ENCODE measurements around the gene SLC10A3.
A peak's percentile ranks its signal among the peaks of the same experiment; 100 is the strongest.

SLC10A3 gene

DNA sequence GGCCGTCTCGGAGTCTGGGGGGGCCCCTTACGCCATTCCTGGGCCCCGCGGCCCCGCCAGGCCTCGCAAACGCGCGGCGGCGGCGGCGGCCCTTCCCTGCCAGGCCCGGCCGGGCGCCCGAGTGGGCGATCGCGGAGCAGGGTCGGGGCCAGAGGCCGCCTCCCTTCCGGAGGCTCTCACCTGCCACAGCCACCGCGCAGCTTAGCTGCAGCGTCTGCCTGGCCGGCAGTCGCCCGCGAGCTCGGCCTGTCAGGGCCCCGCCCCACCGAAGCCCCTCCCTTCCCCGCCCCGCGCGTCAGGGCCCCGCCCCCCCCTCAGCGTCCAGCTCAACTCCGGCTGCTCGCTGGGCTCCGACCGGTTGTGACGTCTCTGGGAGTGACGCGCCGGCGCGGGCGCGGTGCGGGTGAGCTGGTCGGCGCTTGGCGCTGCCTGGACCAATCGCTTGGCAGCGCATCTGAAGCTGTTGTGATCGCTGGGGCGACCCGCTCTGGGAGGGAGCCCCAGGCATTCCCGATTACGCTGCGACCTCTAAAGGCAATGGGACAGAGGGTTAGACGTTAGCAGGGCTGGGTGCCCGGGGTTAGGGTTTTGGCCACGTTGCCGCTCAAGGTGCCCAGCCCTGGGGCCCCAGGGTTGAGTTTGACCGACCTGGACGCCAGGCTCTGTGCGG, at the start of gene SLC10A3:
SLC10A3 (minus strand) TSS at position 216 of the 670 bp plus-strand sequence. CDS start 1,689 bp downstream, outside the sequence.
- DNase-seq (ENCODE audit: low read depth in 3 of 3, low spot score in 1 of 3): peak; percentile 65 to 71 (median 70)

DNA sequence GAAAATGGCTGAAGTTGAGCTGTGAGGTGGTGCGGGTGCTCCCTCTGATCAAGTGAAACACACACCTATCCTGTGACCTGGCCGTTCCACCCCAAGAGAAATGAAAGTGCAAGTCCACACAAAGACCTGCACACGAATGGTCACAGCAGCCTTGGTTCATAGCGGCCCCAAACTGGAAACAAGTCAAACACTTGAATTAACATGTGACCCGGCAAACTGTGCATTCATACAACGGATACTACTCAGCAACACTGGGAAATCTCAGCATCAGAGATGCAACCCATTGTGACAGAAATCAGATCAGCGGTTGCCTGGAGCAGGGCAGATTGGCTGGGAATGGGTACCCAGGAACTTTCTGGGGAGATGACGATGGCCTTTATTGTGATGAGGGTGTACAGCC, 48.6 kb upstream of the SLC10A3 start:
- no peak for DNase-seq (ENCODE audit: low read depth in 3 of 3, low spot score in 1 of 3)

DNA sequence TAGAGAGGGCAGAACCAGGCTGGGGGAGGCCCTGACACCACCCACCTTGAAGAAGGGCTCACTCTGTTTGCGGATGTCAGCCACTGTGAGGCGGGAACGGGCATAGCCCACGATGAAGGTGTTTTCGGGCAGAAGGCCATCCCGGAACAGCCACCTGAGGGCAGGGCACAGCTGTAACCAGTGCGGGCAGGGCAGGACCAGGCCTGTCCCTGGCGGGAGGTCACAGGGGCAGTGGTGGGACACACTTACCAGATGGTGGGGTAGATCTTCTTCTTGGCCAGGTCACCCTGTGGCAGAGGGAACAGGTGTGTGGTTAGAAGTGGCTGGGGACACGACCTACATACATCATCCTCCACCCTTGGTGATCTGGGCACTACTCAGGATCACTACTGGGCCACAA, 45.5 kb upstream of the SLC10A3 start:
- no peak for DNase-seq (ENCODE audit: low read depth in 3 of 3, low spot score in 1 of 3)

DNA sequence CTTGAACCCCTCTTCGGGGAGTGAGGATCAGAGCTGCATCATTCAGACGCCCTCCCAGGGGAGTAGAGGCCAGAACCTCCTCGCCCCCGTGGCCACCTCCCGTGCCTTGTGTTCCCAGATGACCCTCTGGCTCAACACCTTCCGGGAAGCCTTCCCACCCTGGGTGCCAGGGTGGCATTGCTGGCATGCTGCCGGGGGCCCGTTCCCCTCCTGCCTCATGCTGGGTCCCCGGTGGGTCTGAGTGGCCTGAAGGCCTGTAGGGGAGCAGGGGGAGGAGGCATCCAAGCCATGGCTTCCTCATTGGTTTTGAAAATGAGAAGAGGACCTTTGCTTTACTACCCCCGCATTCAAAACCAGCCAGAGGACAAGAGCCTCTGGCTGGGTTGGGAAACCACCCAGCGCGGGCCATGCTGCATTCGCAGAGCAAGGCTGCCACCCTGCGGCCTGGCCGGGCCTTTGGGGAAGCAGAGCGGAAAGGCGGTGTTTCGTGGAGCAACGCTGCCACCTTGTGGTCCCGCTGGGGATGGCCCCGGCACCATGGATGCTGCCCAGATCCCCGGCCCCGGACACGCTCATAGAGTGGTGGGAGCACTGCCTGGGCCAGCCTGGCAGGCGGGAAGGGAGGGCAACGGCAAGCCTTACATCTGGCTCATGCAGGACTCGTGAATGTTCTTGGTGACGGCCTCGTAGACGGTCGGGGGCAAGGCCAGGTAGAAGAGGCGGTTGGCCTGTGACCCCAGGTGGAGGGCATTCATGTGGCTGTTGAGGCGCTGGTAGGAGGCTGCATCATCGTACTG, 44.3 kb upstream of the SLC10A3 start:
- DNase-seq (ENCODE audit: low read depth in 3 of 3, low spot score in 1 of 3): peak; percentile 74 to 87 (median 80)

- DNase-seq (ENCODE audit: low read depth in 3 of 3, low spot score in 1 of 3): no peak
Observed at GRCh38 chrX:154532690-154533089, 42.3 kb upstream of the SLC10A3 start.

DNA sequence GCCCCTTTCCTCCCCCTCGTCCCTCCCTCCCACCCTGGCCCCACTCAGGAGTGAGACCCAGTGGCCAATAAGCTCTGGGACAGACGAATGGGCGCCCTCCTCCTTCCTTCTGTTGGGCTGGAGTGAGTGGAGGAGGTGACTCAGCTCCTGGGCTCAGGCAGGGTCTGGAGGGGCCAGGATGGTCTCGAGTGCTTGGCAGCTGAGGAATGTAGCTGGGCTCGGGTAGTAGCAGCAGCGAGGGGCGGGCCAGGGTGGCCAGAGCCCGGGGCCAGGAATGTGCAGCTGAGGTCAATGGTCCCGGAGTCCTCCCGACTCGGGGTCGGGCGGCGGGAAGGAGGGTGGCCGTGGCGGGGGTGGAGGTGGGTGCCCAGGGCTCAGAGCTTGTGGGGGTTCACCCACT, 41.2 kb upstream of the SLC10A3 start:
- DNase-seq (ENCODE audit: low read depth in 3 of 3, low spot score in 1 of 3): no peak

DNA sequence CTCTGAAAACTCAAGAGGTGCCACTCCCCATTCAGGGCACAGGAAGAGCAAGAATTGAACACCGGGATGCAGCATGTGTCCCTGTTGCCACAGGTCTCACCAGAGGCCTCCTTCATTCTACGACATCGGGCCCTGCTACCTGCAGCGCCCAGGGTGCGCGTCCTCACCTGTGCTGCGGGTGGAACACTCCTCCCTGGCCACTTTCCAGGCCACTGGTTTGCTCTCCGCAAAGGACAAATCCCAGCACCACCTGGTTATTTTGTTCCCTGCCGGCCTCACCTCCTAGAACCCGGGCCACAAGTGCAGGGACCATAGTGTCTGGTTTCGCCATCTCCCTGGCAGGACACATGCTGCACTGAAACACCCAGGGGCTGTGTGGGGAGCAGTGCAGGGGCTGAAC, 39.9 kb upstream of the SLC10A3 start:
- no peak for DNase-seq (ENCODE audit: low read depth in 3 of 3, low spot score in 1 of 3)

GRCh38 chrX:154529206-154529612, 38.8 kb upstream of the SLC10A3 start:
- DNase-seq (ENCODE audit: low read depth in 3 of 3, low spot score in 1 of 3): no peak

DNA sequence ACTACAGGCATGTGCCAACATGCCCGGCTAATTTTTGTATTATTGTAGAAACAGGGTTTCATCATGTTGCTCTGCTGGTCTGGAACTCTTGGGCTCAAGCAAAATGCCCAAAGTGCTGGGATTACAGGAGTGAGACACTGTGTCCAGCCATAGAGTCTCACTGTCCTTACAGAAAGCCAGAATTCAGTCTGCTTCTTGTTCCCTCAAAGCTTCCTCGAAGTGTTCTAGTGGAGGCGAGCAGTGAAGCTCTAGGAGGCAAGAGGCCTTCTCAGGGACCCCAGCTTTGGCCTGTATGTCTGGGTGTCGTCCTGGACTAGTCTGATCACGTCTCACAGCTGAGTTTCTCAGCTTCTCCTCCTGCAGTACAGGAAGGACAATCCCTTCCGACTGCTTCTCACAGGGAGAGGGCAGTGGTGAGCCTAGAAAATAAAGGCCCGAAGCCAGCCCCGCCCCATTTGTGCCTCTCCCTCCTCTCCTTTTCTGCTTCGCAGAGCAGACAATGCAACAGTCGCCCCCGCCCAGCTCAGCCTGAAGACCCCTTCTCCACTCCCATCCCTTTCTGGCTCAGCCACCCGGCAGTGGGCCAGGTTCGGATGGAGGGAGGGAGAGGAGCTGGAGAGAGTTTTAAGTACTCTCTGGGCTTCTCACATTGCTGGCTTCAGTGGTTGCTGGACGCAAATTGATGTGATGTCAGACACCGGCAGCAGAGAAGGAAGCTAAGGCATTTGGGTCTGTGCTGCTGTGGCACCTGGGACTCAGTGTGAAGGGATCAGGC, 36.7 kb upstream of the SLC10A3 start:
- DNase-seq (ENCODE audit: low read depth in 3 of 3, low spot score in 1 of 3): peak in 1 of 3 donors; percentile 37

DNA sequence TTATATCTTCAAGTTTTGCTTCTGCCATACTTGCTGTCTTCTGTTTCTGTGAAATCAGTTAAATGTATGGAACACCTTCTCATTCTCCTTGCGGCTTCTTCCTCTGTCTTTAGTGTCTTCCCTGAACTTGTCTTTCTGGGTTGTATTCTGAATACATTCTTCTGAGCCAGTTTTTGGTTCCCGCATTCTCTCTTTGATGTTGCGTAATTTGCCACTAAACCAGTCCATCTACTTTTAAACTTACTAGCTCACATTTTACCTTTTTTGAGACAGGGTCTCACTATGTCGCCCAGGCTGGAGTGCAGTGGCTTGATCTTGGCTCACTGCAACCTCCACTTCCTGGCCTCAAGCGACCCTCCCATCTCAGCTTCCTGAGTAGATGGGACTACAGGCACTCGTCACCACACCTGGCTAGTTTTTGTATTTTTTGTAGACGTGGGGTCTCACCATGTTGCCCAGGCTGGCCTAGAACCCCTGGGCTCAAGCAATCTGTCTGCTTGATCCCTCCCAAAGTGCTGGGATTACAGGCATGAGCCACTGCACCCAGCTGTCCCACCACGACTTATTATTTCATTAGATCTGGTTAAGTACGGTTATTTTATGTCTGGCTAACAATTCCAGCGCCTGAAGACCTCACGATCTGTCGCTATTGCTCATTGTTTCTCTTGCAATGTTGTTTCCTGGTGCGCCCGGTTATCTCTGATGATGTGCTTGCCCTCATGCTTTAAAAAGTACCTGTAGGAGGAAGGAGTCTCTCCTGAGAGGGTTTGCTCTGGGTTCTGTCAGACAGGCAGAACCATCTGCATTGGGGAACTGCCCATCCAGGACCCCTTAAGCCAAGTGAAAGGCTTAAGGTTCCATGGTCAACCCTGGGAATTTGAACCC, 35.4 kb upstream of the SLC10A3 start:
- no peak for DNase-seq (ENCODE audit: low read depth in 3 of 3, low spot score in 1 of 3)

GRCh38 chrX:154519389-154519788, 29.0 kb upstream of the SLC10A3 start:
- no peak for DNase-seq (ENCODE audit: low read depth in 3 of 3, low spot score in 1 of 3)

GRCh38 chrX:154517101-154517781, 26.8 kb upstream of the SLC10A3 start:
- no peak for DNase-seq (ENCODE audit: low read depth in 3 of 3, low spot score in 1 of 3)

DNA sequence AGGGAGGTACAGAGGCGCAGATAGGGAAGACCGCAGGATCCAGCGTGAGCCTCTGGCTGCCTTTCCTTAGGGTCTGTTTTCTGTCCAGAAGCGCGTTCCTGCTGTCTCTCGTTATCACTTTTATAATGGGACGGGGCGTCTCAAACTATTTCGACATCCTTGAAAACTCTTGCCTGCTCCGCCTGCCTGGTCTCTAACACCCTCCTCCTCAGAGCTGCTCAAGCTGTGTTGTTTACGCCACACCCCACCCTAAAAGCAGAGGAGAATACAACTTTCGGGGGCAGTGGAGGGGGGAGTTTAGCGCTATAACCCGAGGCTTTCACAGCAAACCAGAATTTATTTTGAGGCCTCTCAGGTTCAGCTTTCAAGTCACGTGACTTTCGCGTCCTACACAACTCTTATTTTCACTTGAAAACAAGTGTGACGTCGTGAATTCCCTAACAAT, 26.2 kb upstream of the SLC10A3 start:
- no peak for DNase-seq (ENCODE audit: low read depth in 3 of 3, low spot score in 1 of 3)

DNA sequence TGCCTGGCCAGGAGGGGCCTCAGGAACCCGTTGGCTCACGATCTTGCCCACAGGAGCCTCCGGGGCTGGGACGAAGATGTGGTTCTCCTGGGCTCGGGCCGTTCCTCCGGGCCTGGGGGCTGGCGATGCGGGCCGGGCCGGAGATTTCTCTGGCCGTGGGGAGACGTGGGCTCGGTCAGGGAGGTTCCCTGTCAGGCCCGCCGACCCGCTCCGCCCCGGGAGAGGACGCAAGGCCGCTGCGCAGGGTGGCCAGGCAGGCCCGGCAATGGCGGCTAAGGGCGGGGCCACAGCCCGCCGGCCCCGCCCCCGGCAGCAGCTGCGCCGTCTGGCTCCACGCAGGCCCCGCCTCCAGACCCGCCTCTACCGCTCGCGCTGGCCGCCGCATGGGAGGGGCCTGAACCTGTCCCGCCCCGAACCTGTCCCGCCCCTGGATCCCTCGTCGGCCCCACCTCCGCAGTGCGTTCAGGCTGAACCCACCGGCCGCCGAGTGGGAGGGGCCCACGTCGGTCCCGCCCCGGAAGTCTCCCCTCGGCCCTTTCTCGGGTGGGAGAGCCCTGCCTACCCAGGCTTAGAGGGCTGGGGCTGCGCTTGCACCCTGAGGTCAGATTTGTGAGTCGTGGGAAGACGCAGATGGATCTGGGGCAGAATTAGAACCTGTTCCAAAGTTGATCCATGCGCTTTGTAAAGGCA, 25.7 kb upstream of the SLC10A3 start, which contains the start of gene FAM3A:
FAM3A (minus strand) TSS at position 267 of the 690 bp plus-strand sequence. CDS start 460 bp downstream, outside the sequence.
- peak; percentile 80 to 87 (median 84) for DNase-seq (ENCODE audit: low read depth in 3 of 3, low spot score in 1 of 3)

DNA sequence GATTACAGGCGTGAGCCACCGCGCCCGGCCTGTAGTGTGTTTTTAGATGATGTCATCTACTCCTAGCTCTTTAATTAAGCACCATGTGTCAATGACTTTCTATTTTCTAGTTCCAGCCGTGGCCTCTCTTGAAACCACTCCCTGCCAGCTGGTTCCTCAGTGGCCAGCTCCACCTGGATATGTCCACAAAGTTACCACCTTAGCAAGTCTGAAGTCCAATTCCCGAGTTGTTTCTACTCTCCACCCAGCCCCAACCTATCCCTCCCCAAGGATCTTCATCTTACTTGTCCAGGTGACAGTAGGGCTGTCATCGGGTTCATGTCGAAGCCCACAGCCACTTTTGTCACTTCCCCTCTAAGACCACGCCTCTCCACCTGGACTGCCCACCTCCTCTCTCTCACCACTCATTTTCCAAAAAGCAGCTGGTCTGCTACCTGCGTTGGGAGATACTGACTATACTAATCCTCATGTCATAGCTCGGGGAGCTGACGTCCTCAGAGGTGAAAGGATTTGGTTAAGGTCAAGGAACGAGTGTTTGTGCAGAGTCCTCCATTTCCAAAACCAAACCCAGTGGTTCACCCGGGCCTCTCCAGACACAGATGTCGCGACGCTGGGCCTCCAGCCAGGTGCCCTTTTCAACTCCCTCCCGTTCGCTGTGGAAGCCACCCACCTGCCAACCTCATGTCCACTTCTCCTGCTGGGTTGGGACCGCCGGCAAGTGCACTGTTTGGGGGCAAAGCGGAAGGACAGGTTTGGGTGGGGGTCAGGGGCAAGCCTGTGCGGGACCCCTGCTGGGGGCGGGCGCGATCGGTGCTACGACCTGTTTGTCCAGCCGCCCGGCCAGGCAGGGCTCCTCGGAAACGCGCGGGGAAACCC, 24.9 kb upstream of the SLC10A3 start:
- DNase-seq (ENCODE audit: low read depth in 3 of 3, low spot score in 1 of 3): no peak

GRCh38 chrX:154513716-154514115, 23.3 kb upstream of the SLC10A3 start:
- no peak for DNase-seq (ENCODE audit: low read depth in 3 of 3, low spot score in 1 of 3)

GRCh38 chrX:154512879-154513553, 22.6 kb upstream of the SLC10A3 start:
- DNase-seq (ENCODE audit: low read depth in 3 of 3, low spot score in 1 of 3): no peak

DNA sequence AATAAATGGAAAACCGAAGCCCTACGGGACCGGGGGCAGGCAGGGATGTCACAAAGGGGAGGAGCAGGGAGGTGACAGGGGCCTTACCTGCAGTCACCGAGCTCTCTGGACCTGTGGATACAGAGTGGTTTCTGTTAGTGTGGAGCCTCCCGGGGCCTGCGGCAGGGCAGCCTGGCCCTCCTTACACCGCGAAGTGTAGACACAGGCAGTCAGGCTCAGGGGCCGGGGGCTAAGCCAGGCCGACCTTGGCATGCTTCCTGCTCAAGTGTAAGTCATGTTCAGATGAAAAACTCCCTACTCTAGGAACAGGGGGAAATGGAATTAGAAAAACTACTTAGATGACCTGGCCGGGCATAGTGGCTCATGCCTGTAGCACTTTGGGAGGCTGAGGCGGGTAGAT, 21.3 kb upstream of the SLC10A3 start:
- no peak for DNase-seq (ENCODE audit: low read depth in 3 of 3, low spot score in 1 of 3)

All from stimulated activated CD4-positive, alpha-beta T cell treated with anti-CD3 and anti-CD28 coated beads, TNF-alpha, amount 100 ng/mL, for 1 hour (primary cell).